GM19467 (cell line): ENCODE measurements around the gene CHAD.
"Not testable (repeated sequence)": the region's sequence is repeated elsewhere in the genome, so short reads cannot be mapped to it uniquely, and the experiment has no call there.

ENCODE experiments used
- ATAC-seq: cut with Tn5 transposase; IDR thresholded peaks from one replicate; pipeline ENCODE4 v1.9.1; 2021; ENCODE audit warnings: mild to moderate bottlenecking, moderate library complexity; ENCODE audit not compliant: unreplicated experiment

The CHAD gene

GRCh38 chr17:50432125-50432762, 36.4 kb downstream of the CHAD start:
- ATAC-seq = no peak

GRCh38 chr17:50430821-50431618, 37.7 kb downstream of the CHAD start:
- no peak for ATAC-seq

DNA sequence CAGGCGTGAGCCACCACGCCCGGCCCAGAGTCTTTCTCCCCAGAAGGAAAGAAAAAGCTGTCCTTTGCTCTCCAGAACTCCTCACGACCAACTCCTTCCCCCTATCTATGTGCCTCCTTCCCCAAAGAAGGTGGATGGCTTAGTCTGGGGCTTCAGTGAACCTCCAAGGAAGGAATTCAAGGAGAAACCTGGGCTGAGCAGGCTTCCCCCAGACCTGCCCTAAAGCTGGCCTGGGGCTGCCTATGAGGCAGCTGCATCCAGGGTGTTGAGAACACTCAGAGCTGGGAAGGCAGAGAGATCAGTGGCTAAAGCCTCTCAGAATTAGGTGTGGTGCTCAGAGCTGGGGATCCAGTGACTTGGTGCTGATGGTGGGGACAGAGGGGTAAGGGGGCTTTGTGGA, 38.9 kb downstream of the CHAD start:
- no peak for ATAC-seq

GRCh38 chr17:50428831-50429424, 39.8 kb downstream of the CHAD start:
- no peak for ATAC-seq

GRCh38 chr17:50428126-50428525, 40.6 kb downstream of the CHAD start:
- ATAC-seq = not testable (repeated sequence)

- ATAC-seq = no peak
Observed at GRCh38 chr17:50426814-50427787, 41.6 kb downstream of the CHAD start.

- no peak for ATAC-seq
Observed at GRCh38 chr17:50426472-50426782, 42.3 kb downstream of the CHAD start.

GRCh38 chr17:50425682-50426471, 42.8 kb downstream of the CHAD start, which contains the start of gene ACSF2:
Gene ACSF2, plus strand, starts transcription at chr17:50426218. Its CDS starts 44 bp downstream, at chr17:50426262.
- ATAC-seq = no peak

DNA sequence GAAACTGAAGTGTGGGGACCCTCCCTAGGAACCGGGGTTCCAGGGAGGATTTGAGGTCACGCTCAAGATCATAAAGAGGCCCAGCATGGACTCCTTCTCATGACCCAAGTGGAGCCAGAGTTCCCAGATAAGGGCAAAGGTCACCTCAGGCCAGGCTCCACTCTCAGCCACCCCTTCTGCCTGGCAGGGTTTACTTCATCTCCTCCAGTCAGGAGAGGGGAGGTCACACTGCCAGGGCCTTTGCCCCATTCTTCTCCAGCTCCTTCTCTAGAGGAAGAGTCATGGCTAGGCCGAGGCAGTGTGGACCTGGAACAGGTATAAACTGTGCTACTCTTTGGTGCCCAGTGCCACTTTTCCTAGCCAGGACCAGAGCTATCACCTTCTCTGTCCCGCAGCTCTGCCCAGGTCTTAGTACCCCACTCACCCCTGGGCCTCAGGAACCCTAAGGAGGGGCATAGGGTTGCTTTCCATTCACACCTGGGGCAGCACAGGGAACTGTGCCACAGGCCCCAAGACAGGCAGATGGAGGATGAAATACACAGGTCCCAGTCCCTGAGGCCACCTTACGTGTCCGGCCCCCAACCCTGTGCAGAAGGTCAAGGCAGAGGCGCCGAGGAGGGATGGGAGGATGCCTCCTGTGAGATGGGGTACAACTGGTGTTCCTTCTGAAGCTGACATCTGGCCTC, 43.5 kb downstream of the CHAD start:
- no peak for ATAC-seq

- ATAC-seq = no peak
Observed at GRCh38 chr17:50424246-50424995, 44.3 kb downstream of the CHAD start.

- no peak for ATAC-seq
Observed at GRCh38 chr17:50423553-50424159, 45.0 kb downstream of the CHAD start.

DNA sequence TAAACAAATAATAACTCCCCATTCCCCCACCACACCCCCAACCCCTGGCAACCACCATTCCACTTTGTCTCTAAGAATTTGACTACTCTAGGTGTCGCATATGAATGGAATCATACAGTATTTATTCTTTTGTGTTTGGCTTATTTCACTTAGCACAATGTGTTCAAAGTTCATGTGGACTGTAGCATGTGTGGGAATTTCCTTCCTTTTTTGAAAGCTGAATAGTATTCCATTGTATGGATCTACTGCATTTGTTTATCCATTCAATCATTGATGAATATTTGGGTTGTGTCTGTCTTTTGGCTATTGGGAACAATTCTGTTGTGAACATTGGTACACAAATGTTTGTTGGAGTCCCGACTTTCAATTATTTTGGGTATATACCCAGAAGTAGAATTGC, 45.9 kb downstream of the CHAD start:
- ATAC-seq = no peak

DNA sequence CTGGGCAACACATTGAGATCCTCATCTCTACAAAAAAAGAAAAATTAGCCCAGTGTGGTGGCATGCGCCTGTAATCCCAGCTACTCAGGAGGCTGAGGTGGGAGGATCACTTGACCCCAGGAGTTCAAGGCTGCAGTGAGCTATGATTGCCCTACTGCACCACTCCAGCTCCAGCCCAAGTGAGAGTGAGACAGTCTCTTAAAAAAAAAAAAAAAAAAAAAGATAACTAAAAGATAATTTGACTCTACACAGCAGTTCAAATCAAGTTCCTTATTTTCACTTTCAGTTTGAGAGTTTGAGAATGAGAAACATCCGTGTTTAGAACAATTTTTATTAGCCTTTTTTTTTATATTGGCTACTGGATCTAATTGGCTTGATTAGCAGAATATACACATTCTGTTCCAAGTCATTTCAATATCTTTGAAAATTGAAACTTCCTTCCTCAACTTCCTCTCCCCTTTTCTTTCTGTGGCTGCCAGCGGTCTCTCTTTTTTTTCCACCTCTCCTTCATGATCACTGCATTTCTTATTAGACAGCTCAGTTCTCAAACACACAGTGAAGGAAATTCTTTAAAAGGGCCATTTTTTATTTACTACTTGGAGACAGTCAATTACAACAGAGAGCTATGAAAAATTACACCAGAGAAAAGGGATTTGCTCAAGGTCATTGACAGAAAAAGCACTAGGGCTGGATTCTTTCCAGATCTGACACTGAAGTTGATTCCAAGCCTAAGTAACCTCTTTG, 47.2 kb downstream of the CHAD start:
- ATAC-seq = no peak

DNA sequence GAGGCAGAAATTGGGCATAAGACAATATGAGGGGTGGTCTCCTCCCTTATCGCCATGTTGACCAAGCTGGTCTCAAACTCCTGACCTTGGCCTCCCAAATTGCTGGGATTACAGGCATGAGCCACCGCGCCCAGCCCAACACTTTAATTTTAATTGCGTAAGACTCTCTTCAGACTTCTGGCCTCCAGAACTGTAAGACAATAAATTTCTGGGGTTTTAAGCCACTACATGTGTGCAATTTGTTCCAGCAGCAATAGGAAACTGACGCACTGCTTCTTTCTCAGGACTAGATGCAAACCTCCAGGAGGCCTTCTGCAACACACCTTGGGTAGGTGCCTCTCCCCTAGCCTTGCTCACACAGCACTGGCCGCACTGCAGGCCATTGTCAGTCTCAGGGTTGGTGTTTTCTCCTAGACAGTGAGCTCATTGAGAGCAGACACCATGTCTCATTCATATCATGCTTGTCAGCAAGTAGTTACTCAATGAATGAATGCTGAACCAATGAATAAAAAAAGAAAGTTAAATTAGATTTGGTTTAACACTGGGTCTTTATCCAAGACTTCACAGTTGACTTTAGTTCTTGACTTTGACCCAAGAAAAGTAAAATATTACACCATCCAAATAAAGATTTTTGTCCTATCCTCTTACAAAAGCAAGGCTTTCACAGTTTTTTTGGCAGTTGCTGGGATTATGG, 48.1 kb downstream of the CHAD start:
- ATAC-seq = no peak

GRCh38 chr17:50419577-50419976, 49.1 kb downstream of the CHAD start:
- ATAC-seq = not testable (repeated sequence)

DNA sequence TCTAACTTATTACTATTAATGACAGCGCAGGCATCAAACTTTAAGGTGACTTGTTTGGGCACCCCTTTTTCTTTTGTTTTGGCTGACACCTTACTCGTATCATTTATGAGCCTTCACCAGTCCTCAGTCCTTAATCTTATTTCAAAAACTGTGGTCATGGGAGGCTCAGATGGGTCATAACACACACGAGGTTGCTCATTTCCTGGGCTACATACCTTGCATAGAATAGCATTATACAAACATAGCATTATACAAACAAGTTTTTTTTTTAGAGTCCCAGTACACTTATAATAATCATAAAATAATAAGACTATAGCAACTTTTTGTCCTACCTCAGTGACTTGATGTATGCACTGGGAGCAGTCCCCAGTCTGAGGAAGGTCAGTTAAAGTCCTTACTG, 53.9 kb downstream of the CHAD start:
- no peak for ATAC-seq
